ENCODE data around the gene SLC35F3. TPM values are rescaled to one million over a fixed set of nuclear protein-coding genes. Genes with fewer than 3 reads are reported as not detected.

Gene SLC35F3
- polyA plus RNA-seq, 1 donor from 2014 or later: 13.9 TPM

GRCh38 chr1:234093107-234093506 is 188.6 kb downstream of the SLC35F3 start:
- TF ChIP-seq EP300 (conservative IDR thresholded peaks at IDR 0.05; ENCODE audit: poor library complexity, severe bottlenecking) (no peak), TAF1 (IDR thresholded peaks at IDR 0.05; ENCODE audit: low read depth) (no peak), SMC3 (conservative IDR thresholded peaks at IDR 0.05; ENCODE audit: poor library complexity) (no peak), CTCF (IDR thresholded peaks at IDR 0.05; ENCODE audit: poor library complexity, severe bottlenecking) (no peak), MXI1 (conservative IDR thresholded peaks at IDR 0.05; ENCODE audit: poor library complexity, severe bottlenecking) (no peak), EZH2 (IDR thresholded peaks at IDR 0.05; ENCODE audit: borderline replicate concordance, insufficient read depth, low read length, poor library complexity, severe bottlenecking) (no peak), RAD21 (conservative IDR thresholded peaks at IDR 0.05) (no peak), POLR2AphosphoS5 (IDR thresholded peaks at IDR 0.05) (no peak), REST (IDR thresholded peaks at IDR 0.05; ENCODE audit: borderline replicate concordance) (no peak)
- H3K9me3 ChIP-seq (ENCODE audit: low read length): no peaks in the 10 kb centered on the region
- H3K27me3 ChIP-seq (ENCODE audit: insufficient read depth, low read depth, low read length): no peaks in the 10 kb centered on the region
- no peaks in the 10 kb centered on the region for H4K20me1 ChIP-seq (ENCODE audit: insufficient read depth)
- H3K27ac ChIP-seq (ENCODE audit: low read length): no peak overlapping the region
- no peaks in the 10 kb centered on the region for H3F3A ChIP-seq (ENCODE audit: insufficient read depth, low read length, poor library complexity, severe bottlenecking)
- no peak overlapping the region for H3K9ac ChIP-seq (ENCODE audit: low read length)
- H3K4me2 ChIP-seq (ENCODE audit: low read length): no peak overlapping the region
- H3K9me2 ChIP-seq (ENCODE audit: insufficient read depth, low read length): no peaks in the 10 kb centered on the region
- no peaks in the 10 kb centered on the region for H3K79me2 ChIP-seq (replicated peaks; ENCODE audit: insufficient read depth, low read length)
- H2AFZ ChIP-seq (ENCODE audit: low read depth, low read length): no peak overlapping the region
- no peaks in the 10 kb centered on the region for H3K36me3 ChIP-seq (ENCODE audit: insufficient read depth, low read length)
- H3K4me3 ChIP-seq (ENCODE audit: low read length): no peak overlapping the region

- H3K79me2 ChIP-seq (replicated peaks; ENCODE audit: insufficient read depth, low read length): no peaks in the 10 kb centered on the region
- no peak overlapping the region for H3K4me2 ChIP-seq (ENCODE audit: low read length)
- no peak overlapping the region for H3K4me3 ChIP-seq (ENCODE audit: low read length)
- no peaks in the 10 kb centered on the region for H3K9me3 ChIP-seq (ENCODE audit: low read length)
- no peaks in the 10 kb centered on the region for H3K9me2 ChIP-seq (ENCODE audit: insufficient read depth, low read length)
- no peaks in the 10 kb centered on the region for H3F3A ChIP-seq (ENCODE audit: insufficient read depth, low read length, poor library complexity, severe bottlenecking)
- no peaks in the 10 kb centered on the region for H3K27me3 ChIP-seq (ENCODE audit: insufficient read depth, low read depth, low read length)
- H3K36me3 ChIP-seq (ENCODE audit: insufficient read depth, low read length): no peaks in the 10 kb centered on the region
- no peaks in the 10 kb centered on the region for H4K20me1 ChIP-seq (ENCODE audit: insufficient read depth)
- no peak overlapping the region for H2AFZ ChIP-seq (ENCODE audit: low read depth, low read length)
- TF ChIP-seq TAF1 (IDR thresholded peaks at IDR 0.05; ENCODE audit: low read depth) (no peak), CTCF (IDR thresholded peaks at IDR 0.05; ENCODE audit: poor library complexity, severe bottlenecking) (no peak), POLR2AphosphoS5 (IDR thresholded peaks at IDR 0.05) (no peak), EP300 (conservative IDR thresholded peaks at IDR 0.05; ENCODE audit: poor library complexity, severe bottlenecking) (no peak), EZH2 (IDR thresholded peaks at IDR 0.05; ENCODE audit: borderline replicate concordance, insufficient read depth, low read length, poor library complexity, severe bottlenecking) (no peak), RAD21 (conservative IDR thresholded peaks at IDR 0.05) (no peak), REST (IDR thresholded peaks at IDR 0.05; ENCODE audit: borderline replicate concordance) (no peak), SMC3 (conservative IDR thresholded peaks at IDR 0.05; ENCODE audit: poor library complexity) (no peak), MXI1 (conservative IDR thresholded peaks at IDR 0.05; ENCODE audit: poor library complexity, severe bottlenecking) (no peak)
- H3K27ac ChIP-seq (ENCODE audit: low read length): no peak overlapping the region
- H3K9ac ChIP-seq (ENCODE audit: low read length): no peak overlapping the region
Observed at GRCh38 chr1:234093741-234094140, 189.3 kb downstream of the SLC35F3 start.
